ENCODE data around the gene CACNA2D3.

GRCh38 chr3:54982807-54983206 is 860.5 kb downstream of the CACNA2D3 start:
- no peak for TF ChIP-seq POLR2A (IDR thresholded peaks at IDR 0.05)
- no peak for TF ChIP-seq CTCF (IDR thresholded peaks at IDR 0.05)

Data from uterus (tissue), 2 donors.